WTC11 (cell line): ENCODE data around the gene SHF. TPM values are rescaled to one million over a fixed set of nuclear protein-coding genes. Genes with fewer than 3 reads are reported as not detected.

ENCODE experiments used
- ATAC-seq: fragments of 200-7000 bp; cut with Tn5 transposase; 2 replicates; pipeline ENCODE4 v1.10.0; 2021; ENCODE audit warnings: mild to moderate bottlenecking, moderate library complexity
- CTCF ChIA-PET: fragments of 300-600 bp; sonication (Branson Sonifier 250); formaldehyde crosslinking; loops from one replicate; lab custom pipeline; 2021; ENCODE audit warnings: antibody characterized with exemption; lab: Charles Lee
- POLR2A ChIA-PET: fragments of 350-600 bp; sonication (Branson Sonifier 250); formaldehyde crosslinking; loops from one replicate; lab custom pipeline; 2021; ENCODE audit warnings: antibody characterized with exemption; lab: Charles Lee
- DNase-seq: peaks from one replicate; pipeline ENCODE4 v3.0.0; 2021; ENCODE audit warnings: low spot score
- H3K27ac Mint-ChIP-seq: 2 replicates; pipeline ENCODE4 v1.8.0; 2021; ENCODE audit warnings: mixed read lengths
- H3K27me3 Mint-ChIP-seq: 2 replicates; pipeline ENCODE4 v1.8.0; 2021; ENCODE audit warnings: low read depth, mild to moderate bottlenecking, moderate library complexity, mixed read lengths
- H3K36me3 Mint-ChIP-seq: 2 replicates; pipeline ENCODE4 v1.8.0; 2021; ENCODE audit warnings: mixed read lengths
- H3K4me1 Mint-ChIP-seq: 2 replicates; pipeline ENCODE4 v1.8.0; 2022; ENCODE audit warnings: mixed read lengths
- H3K4me3 Mint-ChIP-seq: 2 replicates; pipeline ENCODE4 v1.8.0; 2021; ENCODE audit warnings: mild to moderate bottlenecking, moderate library complexity, mixed read lengths
- H3K9me3 Mint-ChIP-seq: 2 replicates; pipeline ENCODE4 v1.8.0; 2021; ENCODE audit warnings: mixed read lengths
- ATF1 ChIP-seq: sonication (generic); formaldehyde crosslinking; IDR thresholded peaks from 2 replicates; pipeline ENCODE4 v1.8.1; 2023; ENCODE audit warnings: mild to moderate bottlenecking, moderate library complexity, missing genetic modification reagents
- CBFB ChIP-seq: sonication (generic); formaldehyde crosslinking; IDR thresholded peaks from 2 replicates; pipeline ENCODE4 v1.8.1; 2022; ENCODE audit warnings: mild to moderate bottlenecking, low read depth, missing genetic modification reagents
- GABPB1 ChIP-seq: sonication (generic); formaldehyde crosslinking; IDR thresholded peaks from 2 replicates; pipeline ENCODE4 v1.8.1; 2023; ENCODE audit warnings: mild to moderate bottlenecking, missing genetic modification reagents
- NFE2L1 ChIP-seq: sonication (generic); formaldehyde crosslinking; IDR thresholded peaks from 2 replicates; pipeline ENCODE4 v1.8.1; 2023; ENCODE audit warnings: missing genetic modification reagents
- OVOL2 ChIP-seq: fragments of 250-450 bp; sonication (Bioruptor Pico); IDR thresholded peaks from 2 replicates; pipeline ENCODE4 v1.9.0; 2021; ENCODE audit warnings: mild to moderate bottlenecking, borderline replicate concordance
- SMAD4 ChIP-seq: sonication (generic); formaldehyde crosslinking; IDR thresholded peaks from 2 replicates; pipeline ENCODE4 v1.8.0; 2022; ENCODE audit warnings: mild to moderate bottlenecking, missing genetic modification reagents
- SOX15 ChIP-seq: fragments of 250-450 bp; sonication (Bioruptor Pico); IDR thresholded peaks from 2 replicates; pipeline ENCODE4 v1.9.0; 2021; ENCODE audit warnings: mild to moderate bottlenecking
- SP1 ChIP-seq: sonication (generic); formaldehyde crosslinking; conservative IDR thresholded peaks from 2 replicates; pipeline ENCODE4 v1.8.1; 2022; ENCODE audit warnings: missing genetic modification reagents
- ZBTB21 ChIP-seq: sonication (generic); formaldehyde crosslinking; IDR thresholded peaks from 2 replicates; pipeline ENCODE4 v1.8.1; 2023; ENCODE audit warnings: mild to moderate bottlenecking, missing genetic modification reagents, borderline replicate concordance
- ZNF219 ChIP-seq: sonication (generic); formaldehyde crosslinking; IDR thresholded peaks from 2 replicates; pipeline ENCODE4 v1.8.0; 2023; ENCODE audit warnings: missing genetic modification reagents, mild to moderate bottlenecking, borderline replicate concordance
- ZNF232 ChIP-seq: sonication (generic); formaldehyde crosslinking; IDR thresholded peaks from 2 replicates; pipeline ENCODE4 v1.8.0; 2022; ENCODE audit warnings: mild to moderate bottlenecking, missing genetic modification reagents
- ZNF263 ChIP-seq: sonication (generic); formaldehyde crosslinking; IDR thresholded peaks from 2 replicates; pipeline ENCODE4 v1.8.1; 2022; ENCODE audit warnings: low read depth, mild to moderate bottlenecking, moderate library complexity, missing genetic modification reagents
- total RNA-seq: library from RNA; stranded (reverse); gene quantifications from 3 replicates; pipeline ENCODE4 v1.2.3, GENCODE V29; 2021
- TF ChIP-seq, protein P1 (sequence below): sonication (generic); formaldehyde crosslinking; IDR thresholded peaks from 2 replicates; pipeline ENCODE4 v1.8.0; 2023; ENCODE audit warnings: missing genetic modification reagents, mild to moderate bottlenecking, borderline replicate concordance
- TF ChIP-seq, protein P2 (sequence below): sonication (generic); formaldehyde crosslinking; IDR thresholded peaks from 2 replicates; pipeline ENCODE4 v1.8.1; 2023; ENCODE audit warnings: mild to moderate bottlenecking, missing genetic modification reagents
- TF ChIP-seq, protein P3 (sequence below): fragments of 250-450 bp; sonication (Bioruptor Pico); IDR thresholded peaks from 2 replicates; pipeline ENCODE4 v1.9.0; 2021; ENCODE audit warnings: mild to moderate bottlenecking
- TF ChIP-seq, protein P4 (sequence below): sonication (generic); formaldehyde crosslinking; IDR thresholded peaks from 2 replicates; pipeline ENCODE4 v1.8.0; 2022; ENCODE audit warnings: mild to moderate bottlenecking, missing genetic modification reagents
- TF ChIP-seq, protein P5 (sequence below): sonication (generic); formaldehyde crosslinking; IDR thresholded peaks from 2 replicates; pipeline ENCODE4 v1.8.0; 2023; ENCODE audit warnings: missing genetic modification reagents

SHF gene
- total RNA-seq, 1 experiment from 2014 or later = 30.6 TPM

DNA sequence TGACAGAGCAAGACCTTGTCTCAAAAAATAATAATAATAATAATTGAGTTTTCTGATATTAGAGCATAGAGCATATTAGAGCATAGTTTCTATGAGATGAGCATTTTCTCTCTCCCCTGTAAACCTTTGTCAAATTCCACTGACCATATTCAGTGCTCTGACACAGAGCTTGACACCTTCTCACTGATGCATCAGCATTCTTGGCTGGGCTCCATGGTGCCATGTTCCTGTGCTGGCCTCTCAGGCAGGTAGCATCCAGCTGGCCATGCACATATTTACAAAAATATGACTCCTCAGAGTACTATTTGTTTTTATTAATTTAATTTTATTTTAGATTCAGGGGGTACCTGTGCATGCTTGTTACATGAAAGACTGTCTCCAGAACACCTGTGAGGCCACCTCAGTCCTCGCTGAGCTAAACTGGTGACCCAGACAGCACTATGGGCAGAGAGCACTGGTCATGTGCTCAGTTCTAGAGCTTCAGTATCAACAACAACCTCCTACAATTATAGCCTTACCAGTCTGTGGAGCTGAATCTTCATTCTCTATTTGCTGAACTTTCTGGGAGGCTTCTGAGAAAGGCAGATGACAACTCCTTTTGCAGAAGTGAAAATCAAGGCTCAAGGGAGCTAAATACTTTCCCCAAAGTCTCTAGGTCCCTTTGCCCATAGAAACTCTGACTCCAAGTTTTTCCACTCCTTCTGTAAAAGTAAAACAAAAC lies 42.6 kb upstream of the SHF start (continued):
- TF ChIP-seq OVOL2 (CRISPR knock-in tag) (no peak), SP1 (CRISPR knock-in tag) (no peak), CBFB (CRISPR knock-in tag) (no peak), ZBTB21 (CRISPR knock-in tag) (no peak), NFE2L1 (CRISPR knock-in tag) (no peak)
- TF ChIP-seq, protein P1, sequence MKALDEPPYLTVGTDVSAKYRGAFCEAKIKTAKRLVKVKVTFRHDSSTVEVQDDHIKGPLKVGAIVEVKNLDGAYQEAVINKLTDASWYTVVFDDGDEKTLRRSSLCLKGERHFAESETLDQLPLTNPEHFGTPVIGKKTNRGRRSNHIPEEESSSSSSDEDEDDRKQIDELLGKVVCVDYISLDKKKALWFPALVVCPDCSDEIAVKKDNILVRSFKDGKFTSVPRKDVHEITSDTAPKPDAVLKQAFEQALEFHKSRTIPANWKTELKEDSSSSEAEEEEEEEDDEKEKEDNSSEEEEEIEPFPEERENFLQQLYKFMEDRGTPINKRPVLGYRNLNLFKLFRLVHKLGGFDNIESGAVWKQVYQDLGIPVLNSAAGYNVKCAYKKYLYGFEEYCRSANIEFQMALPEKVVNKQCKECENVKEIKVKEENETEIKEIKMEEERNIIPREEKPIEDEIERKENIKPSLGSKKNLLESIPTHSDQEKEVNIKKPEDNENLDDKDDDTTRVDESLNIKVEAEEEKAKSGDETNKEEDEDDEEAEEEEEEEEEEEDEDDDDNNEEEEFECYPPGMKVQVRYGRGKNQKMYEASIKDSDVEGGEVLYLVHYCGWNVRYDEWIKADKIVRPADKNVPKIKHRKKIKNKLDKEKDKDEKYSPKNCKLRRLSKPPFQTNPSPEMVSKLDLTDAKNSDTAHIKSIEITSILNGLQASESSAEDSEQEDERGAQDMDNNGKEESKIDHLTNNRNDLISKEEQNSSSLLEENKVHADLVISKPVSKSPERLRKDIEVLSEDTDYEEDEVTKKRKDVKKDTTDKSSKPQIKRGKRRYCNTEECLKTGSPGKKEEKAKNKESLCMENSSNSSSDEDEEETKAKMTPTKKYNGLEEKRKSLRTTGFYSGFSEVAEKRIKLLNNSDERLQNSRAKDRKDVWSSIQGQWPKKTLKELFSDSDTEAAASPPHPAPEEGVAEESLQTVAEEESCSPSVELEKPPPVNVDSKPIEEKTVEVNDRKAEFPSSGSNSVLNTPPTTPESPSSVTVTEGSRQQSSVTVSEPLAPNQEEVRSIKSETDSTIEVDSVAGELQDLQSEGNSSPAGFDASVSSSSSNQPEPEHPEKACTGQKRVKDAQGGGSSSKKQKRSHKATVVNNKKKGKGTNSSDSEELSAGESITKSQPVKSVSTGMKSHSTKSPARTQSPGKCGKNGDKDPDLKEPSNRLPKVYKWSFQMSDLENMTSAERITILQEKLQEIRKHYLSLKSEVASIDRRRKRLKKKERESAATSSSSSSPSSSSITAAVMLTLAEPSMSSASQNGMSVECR = no peak

DNA sequence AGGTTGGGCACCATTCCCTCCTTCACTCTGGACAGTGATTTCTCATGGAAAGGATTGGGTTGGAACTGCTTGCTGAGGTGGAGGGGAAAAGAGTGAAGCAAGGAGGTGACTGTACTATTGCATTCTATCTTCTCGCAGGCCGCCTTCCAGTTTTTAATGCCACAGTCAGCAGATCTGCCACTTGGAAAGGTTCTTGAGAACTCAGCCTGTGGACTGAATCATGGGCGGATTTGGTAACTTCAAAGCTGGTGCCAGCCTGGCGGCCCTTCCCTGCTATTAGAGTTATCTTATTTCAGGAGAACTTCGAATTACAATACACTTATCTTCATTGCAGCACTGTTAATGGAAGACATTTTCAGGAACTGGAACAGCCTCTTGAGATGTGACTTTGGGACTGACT lies 41.2 kb upstream of the SHF start:
- CTCF ChIA-PET = no interaction called here
- DNase-seq (no peak), ATAC-seq (no peak)
- POLR2A ChIA-PET = no interaction called here
- H3K36me3 Mint-ChIP-seq = peaks cover 2% of the 10 kb centered on the region
- H3K4me1 Mint-ChIP-seq = no peaks in the 10 kb centered on the region
- H3K27ac Mint-ChIP-seq = no peak overlapping the region
- peaks cover 33% of the 10 kb centered on the region for H3K9me3 Mint-ChIP-seq
- no peak overlapping the region for H3K4me3 Mint-ChIP-seq
- peaks cover 20% of the 10 kb centered on the region for H3K27me3 Mint-ChIP-seq
- TF ChIP-seq, protein P2, sequence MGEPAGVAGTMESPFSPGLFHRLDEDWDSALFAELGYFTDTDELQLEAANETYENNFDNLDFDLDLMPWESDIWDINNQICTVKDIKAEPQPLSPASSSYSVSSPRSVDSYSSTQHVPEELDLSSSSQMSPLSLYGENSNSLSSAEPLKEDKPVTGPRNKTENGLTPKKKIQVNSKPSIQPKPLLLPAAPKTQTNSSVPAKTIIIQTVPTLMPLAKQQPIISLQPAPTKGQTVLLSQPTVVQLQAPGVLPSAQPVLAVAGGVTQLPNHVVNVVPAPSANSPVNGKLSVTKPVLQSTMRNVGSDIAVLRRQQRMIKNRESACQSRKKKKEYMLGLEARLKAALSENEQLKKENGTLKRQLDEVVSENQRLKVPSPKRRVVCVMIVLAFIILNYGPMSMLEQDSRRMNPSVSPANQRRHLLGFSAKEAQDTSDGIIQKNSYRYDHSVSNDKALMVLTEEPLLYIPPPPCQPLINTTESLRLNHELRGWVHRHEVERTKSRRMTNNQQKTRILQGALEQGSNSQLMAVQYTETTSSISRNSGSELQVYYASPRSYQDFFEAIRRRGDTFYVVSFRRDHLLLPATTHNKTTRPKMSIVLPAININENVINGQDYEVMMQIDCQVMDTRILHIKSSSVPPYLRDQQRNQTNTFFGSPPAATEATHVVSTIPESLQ (CRISPR knock-in tag) = no peak
- TF ChIP-seq, protein P3, sequence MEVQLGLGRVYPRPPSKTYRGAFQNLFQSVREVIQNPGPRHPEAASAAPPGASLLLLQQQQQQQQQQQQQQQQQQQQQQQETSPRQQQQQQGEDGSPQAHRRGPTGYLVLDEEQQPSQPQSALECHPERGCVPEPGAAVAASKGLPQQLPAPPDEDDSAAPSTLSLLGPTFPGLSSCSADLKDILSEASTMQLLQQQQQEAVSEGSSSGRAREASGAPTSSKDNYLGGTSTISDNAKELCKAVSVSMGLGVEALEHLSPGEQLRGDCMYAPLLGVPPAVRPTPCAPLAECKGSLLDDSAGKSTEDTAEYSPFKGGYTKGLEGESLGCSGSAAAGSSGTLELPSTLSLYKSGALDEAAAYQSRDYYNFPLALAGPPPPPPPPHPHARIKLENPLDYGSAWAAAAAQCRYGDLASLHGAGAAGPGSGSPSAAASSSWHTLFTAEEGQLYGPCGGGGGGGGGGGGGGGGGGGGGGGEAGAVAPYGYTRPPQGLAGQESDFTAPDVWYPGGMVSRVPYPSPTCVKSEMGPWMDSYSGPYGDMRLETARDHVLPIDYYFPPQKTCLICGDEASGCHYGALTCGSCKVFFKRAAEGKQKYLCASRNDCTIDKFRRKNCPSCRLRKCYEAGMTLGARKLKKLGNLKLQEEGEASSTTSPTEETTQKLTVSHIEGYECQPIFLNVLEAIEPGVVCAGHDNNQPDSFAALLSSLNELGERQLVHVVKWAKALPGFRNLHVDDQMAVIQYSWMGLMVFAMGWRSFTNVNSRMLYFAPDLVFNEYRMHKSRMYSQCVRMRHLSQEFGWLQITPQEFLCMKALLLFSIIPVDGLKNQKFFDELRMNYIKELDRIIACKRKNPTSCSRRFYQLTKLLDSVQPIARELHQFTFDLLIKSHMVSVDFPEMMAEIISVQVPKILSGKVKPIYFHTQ (CRISPR knock-in tag) = no peak
- TF ChIP-seq ZNF219 (CRISPR knock-in tag) (no peak), ZNF232 (CRISPR knock-in tag) (no peak), SOX15 (CRISPR knock-in tag) (no peak), ATF1 (CRISPR knock-in tag) (no peak), SMAD4 (no peak), GABPB1 (CRISPR knock-in tag) (no peak), ZNF263 (CRISPR knock-in tag) (no peak)
- TF ChIP-seq, protein P4, sequence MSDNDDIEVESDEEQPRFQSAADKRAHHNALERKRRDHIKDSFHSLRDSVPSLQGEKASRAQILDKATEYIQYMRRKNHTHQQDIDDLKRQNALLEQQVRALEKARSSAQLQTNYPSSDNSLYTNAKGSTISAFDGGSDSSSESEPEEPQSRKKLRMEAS (CRISPR knock-in tag) = no peak
- TF ChIP-seq, protein P5, sequence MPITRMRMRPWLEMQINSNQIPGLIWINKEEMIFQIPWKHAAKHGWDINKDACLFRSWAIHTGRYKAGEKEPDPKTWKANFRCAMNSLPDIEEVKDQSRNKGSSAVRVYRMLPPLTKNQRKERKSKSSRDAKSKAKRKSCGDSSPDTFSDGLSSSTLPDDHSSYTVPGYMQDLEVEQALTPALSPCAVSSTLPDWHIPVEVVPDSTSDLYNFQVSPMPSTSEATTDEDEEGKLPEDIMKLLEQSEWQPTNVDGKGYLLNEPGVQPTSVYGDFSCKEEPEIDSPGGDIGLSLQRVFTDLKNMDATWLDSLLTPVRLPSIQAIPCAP (CRISPR knock-in tag) = no peak
